Endothelial cell (in vitro differentiated cells): ENCODE measurements around the gene ANKRD7. TPM values are rescaled to one million over a fixed set of nuclear protein-coding genes. Genes with fewer than 3 reads are reported as not detected.

Source experiments
- DNase-seq: peaks from one replicate; pipeline ENCODE4 v3.0.0; 2021; ENCODE audit warnings: low spot score
- H3K27ac Mint-ChIP-seq: one replicate; pipeline ENCODE4 v1.8.0; 2021; ENCODE audit warnings: mixed read lengths, inconsistent platforms; ENCODE audit not compliant: unreplicated experiment
- H3K27me3 Mint-ChIP-seq: one replicate; pipeline ENCODE4 v1.8.0; 2021; ENCODE audit warnings: mild to moderate bottlenecking, moderate library complexity, mixed read lengths, inconsistent platforms; ENCODE audit not compliant: unreplicated experiment
- H3K36me3 Mint-ChIP-seq: one replicate; pipeline ENCODE4 v1.8.0; 2021; ENCODE audit warnings: mild to moderate bottlenecking, low read depth, mixed read lengths, inconsistent platforms; ENCODE audit not compliant: unreplicated experiment
- H3K4me1 Mint-ChIP-seq: one replicate; pipeline ENCODE4 v1.8.0; 2021; ENCODE audit warnings: mild to moderate bottlenecking, mixed read lengths, inconsistent platforms; ENCODE audit not compliant: unreplicated experiment
- H3K4me3 Mint-ChIP-seq: one replicate; pipeline ENCODE4 v1.8.0; 2021; ENCODE audit warnings: mild to moderate bottlenecking, mixed read lengths, inconsistent platforms; ENCODE audit not compliant: unreplicated experiment
- H3K9me3 Mint-ChIP-seq: one replicate; pipeline ENCODE4 v1.8.0; 2021; ENCODE audit warnings: mixed read lengths, inconsistent platforms; ENCODE audit not compliant: unreplicated experiment
- CTCF ChIP-seq: fragments of 200-600 bp; sonication (generic); IDR thresholded peaks from one replicate; pipeline ENCODE4 v1.5.0; 2021; ENCODE audit warnings: antibody characterized with exemption; ENCODE audit not compliant: unreplicated experiment
- total RNA-seq: library from RNA; stranded (reverse); fragmentation: NEBNext Ultra II Directional; extraction: Animal tissue kit (Norgen Biotek cat#: 25700); gene quantifications from one replicate; pipeline ENCODE4 v1.2.1, GENCODE V29; 2021; ENCODE audit not compliant: unreplicated experiment

ANKRD7 gene
- total RNA-seq, 1 donor from 2014 or later, result 2.8 TPM

GRCh38 chr7:118194571-118194970 lies 29.9 kb upstream of the ANKRD7 start:
- Mint-ChIP-seq H3K27me3 (no peaks in the 10 kb centered on the region), H3K4me1 (no peaks in the 10 kb centered on the region), H3K36me3 (no peaks in the 10 kb centered on the region), H3K27ac (no peak overlapping the region), H3K9me3 (no peaks in the 10 kb centered on the region), H3K4me3 (no peak overlapping the region)
- DNase-seq, result no peak
- no peak for TF ChIP-seq CTCF

- no peaks in the 10 kb centered on the region for H3K27me3 Mint-ChIP-seq
- no peak overlapping the region for H3K4me3 Mint-ChIP-seq
- peak; percentile 60 for DNase-seq
- TF ChIP-seq CTCF, result peak; percentile 84
- H3K36me3 Mint-ChIP-seq, result no peaks in the 10 kb centered on the region
- H3K9me3 Mint-ChIP-seq, result no peaks in the 10 kb centered on the region
- H3K4me1 Mint-ChIP-seq, result no peaks in the 10 kb centered on the region
- H3K27ac Mint-ChIP-seq, result no peak overlapping the region
Measured at GRCh38 chr7:118195837-118196474, 28.5 kb upstream of the ANKRD7 start.

- Mint-ChIP-seq H3K27ac (no peak overlapping the region), H3K4me1 (no peaks in the 10 kb centered on the region), H3K36me3 (no peaks in the 10 kb centered on the region), H3K27me3 (no peaks in the 10 kb centered on the region), H3K4me3 (no peak overlapping the region), H3K9me3 (no peaks in the 10 kb centered on the region)
- no peak for TF ChIP-seq CTCF
- no peak for DNase-seq
Measured at GRCh38 chr7:118202061-118202460, 22.4 kb upstream of the ANKRD7 start.

GRCh38 chr7:118214051-118214832 lies 10.3 kb upstream of the ANKRD7 start:
- Mint-ChIP-seq H3K4me3 (peak overlapping the region; percentile 84), H3K4me1 (peaks cover 4% of the 10 kb centered on the region), H3K9me3 (no peaks in the 10 kb centered on the region), H3K27me3 (peaks cover 10% of the 10 kb centered on the region), H3K27ac (no peak overlapping the region), H3K36me3 (no peaks in the 10 kb centered on the region)
- TF ChIP-seq CTCF, result no peak
- DNase-seq, result peak; percentile 71

GRCh38 chr7:118214833-118215182 lies 9.7 kb upstream of the ANKRD7 start:
- no peaks in the 10 kb centered on the region for H3K36me3 Mint-ChIP-seq
- TF ChIP-seq CTCF, result no peak
- peaks cover 10% of the 10 kb centered on the region for H3K27me3 Mint-ChIP-seq
- no peak for DNase-seq
- H3K4me1 Mint-ChIP-seq, result peaks cover 4% of the 10 kb centered on the region
- peak overlapping the region; percentile 84 for H3K4me3 Mint-ChIP-seq
- H3K27ac Mint-ChIP-seq, result peak overlapping the region; percentile 54
- H3K9me3 Mint-ChIP-seq, result no peaks in the 10 kb centered on the region
